ENCODE measurements around the gene DLG1.
A peak's percentile ranks its signal among the peaks of the same experiment; 100 is the strongest.

DLG1 gene

DNA sequence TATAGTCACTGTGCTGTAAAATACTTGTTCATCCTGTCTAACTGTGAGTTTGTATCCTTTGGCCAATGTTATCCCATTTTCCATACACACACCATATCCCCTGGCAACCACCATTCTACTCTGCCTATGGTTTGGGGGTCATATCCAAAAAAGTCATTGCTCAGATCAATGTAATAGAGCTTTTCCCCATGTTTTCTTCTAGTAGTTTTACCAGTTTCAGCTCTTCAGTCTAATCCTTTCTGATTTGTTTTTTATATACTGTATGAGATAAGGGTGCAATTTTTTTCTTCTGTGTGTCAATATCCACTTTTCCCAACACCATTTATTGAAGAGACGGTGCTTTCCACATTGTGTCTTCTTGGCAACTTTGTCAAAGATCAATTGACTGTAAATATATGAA lies 14.0 kb upstream of the DLG1 start:
- no peak for DNase-seq

GRCh38 chr3:197311591-197311990 lies 13.2 kb upstream of the DLG1 start:
- no peak for DNase-seq

GRCh38 chr3:197309528-197310361 lies 11.3 kb upstream of the DLG1 start:
- no peak for DNase-seq

DNA sequence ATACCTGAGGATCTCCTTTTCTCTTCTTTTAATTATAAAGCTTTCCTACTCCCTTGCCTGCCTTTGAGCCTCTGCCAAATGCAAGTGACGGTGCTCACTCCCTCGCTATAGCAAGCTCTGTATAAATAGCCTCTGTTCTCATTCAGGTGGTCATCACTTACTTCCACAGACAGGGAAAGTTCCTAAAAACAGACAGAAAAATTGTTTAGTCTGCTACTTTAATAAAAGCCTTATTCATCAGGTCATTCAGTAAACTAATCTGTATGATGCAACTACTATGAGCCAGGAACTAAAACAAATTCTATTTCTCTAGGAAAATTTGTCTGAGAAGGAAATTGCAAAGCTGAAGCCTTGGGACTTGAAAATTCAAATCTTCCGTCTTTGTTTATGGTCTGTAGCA lies 10.2 kb upstream of the DLG1 start:
- no peak for DNase-seq

GRCh38 chr3:197306374-197307086 lies 8.1 kb upstream of the DLG1 start:
- no peak for DNase-seq

GRCh38 chr3:197305854-197306253 lies 7.4 kb upstream of the DLG1 start:
- DNase-seq = no peak

DNA sequence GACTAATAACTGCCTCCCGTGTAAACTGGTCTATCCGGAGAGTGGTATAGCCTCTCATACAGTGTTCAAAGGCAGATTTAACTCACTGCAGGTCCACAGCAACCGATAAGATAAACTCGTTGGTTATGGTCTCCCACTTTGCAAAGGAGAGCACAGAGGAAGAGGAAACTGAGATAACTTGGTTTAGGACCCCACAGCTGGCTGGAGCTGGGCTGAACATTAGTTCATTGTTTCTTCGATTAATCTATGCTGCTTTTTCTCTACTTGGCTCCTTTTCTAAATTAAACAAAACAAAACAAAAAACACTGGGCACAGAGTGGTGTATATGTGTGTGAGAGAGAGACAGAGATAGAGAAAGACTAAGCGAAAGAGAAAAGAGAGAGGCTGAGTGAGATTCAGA lies 5.0 kb upstream of the DLG1 start:
- DNase-seq = no peak

DNA sequence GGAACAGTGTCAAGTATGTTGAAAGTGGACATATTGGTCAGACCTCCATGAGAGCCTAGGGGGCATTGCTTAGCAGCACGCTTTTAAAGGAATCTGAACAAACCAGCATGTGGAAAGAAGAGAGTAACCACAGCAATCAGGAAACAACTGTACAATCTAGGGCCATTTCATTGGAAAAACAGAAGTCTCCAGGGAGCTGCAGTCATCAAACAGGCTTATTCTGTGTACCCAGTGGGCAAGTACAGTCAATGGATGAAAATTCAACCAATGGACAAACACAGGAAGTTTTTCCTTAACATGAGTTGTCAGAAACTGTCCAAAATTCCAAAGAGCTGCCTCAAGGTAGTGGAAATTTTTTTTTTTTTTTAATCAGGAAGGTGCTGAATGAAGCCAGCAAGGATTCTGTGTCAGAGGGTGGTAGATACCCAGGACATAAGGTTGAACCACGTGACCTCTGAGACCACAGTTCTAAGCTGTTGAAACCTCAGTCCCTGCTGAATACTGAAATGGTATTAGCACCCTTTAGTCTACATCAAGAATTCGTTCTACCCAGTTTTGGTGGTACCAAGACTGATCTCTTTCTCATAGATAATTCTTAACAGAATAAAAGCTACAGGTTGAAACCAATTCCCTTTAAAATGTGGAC lies 4.4 kb upstream of the DLG1 start:
- peak in 1 of 2 experiments; percentile 21 for DNase-seq

- no peak for DNase-seq
Measured at GRCh38 chr3:197302033-197302432, 3.6 kb upstream of the DLG1 start.

- no peak for DNase-seq
Measured at GRCh38 chr3:197300361-197300760, 1.9 kb upstream of the DLG1 start.

DNA sequence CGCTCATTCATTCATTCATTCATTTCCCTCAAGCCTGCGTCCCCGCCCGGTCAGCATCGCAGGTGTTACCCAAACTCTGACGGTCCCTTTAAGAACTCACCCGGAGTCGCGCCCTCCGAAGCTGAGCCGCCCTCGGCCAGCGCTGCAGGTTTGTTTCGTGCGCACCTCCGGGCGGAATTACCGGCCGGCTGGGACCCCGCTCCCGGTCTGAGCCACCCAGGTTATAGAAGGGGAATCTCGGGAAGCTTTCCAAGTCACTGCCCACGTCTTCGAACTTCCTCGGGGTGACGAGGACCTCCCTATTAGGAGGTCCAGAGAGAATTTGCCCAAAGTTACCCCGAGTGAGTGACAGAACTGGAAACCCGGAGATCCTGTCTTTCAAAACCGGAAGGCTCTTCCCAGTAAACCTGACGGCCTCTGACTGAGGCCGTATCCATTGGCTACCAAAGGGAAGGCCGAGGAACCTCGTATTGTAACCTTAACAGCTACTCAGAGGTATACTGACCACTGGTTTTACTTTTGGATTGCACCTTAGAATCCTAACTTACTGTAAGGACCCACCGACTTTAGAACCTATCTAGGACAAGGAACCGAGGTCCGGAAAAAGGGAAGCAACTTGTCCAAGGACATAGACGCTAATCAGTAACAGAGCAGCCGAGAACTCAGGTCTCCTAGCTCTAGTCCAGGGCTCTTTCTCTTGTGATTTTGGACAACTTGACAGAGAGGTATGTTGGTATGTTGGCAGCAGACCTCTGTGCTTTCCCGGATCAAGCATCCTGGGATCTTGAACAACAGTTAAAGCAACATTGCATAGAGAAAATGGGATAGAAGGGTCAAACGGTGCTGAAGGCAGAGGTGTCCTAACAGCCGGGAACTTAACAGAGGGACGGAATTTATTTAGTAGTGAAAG lies 788 bp upstream of the DLG1 start:
- no peak for DNase-seq

DNA sequence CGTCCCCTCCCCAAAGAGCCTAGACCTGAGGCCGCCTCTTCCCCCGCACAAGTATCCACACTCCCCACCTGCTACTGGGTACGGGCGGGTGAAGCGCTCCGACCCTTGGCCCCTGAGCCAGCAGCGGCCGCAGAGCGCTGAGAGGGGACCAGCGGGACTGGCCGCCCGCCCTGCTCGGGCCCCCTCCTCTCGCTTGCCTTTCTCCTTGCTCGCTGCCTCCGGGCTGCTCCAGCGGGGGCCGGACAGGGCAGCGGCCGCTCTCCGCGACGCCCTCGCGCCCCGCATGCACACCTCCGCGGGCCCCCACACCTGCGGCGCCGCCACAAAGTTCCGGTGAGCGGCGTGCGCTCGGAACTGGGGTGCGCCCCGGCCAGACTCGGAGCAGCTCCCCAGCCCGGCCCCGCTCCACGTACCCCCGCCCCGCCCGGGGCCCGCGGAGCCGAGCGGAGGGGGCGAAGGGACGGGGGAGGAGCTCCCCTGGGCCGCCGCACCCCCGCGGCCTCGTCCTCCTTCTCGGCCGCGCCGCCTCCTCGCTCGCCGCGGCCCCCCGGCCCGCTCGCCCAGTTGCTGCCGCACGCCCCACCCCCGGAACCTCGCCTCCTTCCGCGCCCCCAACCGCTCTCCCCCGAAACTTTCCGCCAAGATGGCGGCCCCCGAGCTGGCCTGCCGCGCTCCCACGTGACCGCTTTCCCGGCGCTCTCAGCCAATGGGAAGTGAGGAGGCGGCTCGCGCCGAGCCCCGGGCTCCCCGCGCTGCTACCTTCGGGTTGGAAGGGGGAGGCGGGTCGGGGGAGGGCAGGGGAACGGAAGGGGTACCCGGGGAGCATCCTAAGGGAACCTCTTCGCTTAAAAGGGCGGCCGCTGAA lies 704 bp downstream of the DLG1 start:
- DNase-seq = peak; percentile 82 to 85

GRCh38 chr3:197297002-197297401 lies 1.4 kb downstream of the DLG1 start:
- DNase-seq = peak in 1 of 2 experiments; percentile 18

GRCh38 chr3:197296545-197296944 lies 1.9 kb downstream of the DLG1 start:
- DNase-seq = no peak

GRCh38 chr3:197295871-197296270 lies 2.5 kb downstream of the DLG1 start:
- no peak for DNase-seq

DNA sequence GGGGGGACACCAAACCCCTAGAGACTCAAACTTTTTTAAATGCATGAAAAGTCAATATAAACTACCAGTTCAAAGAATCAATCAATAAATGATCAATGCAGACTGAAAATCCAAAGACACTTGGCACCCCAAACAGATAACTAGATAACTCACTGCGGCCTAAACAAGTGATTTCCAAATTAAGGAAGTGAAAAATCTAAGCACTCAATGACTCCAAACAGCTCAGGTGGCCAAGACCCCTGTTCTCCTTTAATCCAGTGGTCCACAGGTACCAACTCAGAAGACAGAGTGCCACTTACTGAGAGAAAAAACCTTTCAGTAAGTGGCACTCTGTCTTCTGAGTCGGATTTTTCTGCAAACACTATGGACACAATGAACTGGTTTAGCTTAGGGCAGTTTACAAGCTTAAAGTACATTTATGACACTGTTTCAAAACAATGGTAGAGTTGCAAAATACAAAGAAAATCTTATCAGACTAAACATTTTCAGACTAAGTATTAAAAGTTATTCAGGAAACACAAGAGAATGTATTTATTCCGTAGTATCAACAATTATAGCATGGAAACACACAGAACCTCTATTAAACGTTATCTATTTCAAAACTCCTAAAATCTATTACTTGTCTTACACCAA lies 4.7 kb downstream of the DLG1 start:
- DNase-seq = no peak

- no peak for DNase-seq
Measured at GRCh38 chr3:197292648-197293047, 5.8 kb downstream of the DLG1 start.

DNA sequence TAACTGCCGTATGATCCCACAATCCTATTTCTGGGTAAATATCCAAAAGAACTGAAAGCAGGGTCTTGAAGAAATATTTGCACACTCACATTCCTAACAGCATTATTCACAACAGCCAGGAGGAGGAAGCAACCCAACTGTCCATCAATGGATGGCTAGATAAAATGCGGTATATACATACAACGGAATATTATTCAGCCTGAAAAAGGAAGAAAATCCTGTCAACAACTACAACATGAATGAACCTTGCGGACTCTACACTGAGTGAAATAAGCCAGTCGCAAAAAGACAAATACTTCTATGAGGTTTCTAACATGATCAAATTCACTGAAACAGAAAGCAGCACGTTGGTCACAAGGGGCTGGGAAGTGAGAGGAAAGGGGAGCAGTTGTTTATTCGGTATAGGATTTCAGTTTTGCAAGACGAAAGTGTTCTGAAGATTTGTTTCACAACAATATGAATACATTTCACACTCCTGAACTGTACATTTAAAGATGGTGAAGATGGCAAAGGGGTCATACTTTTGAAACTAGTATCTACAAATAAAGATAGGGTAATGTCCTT lies 6.2 kb downstream of the DLG1 start:
- DNase-seq = no peak

GRCh38 chr3:197289726-197290125 lies 8.7 kb downstream of the DLG1 start:
- no peak for DNase-seq

- DNase-seq = no peak
Measured at GRCh38 chr3:197286678-197287077, 11.7 kb downstream of the DLG1 start.

DNA sequence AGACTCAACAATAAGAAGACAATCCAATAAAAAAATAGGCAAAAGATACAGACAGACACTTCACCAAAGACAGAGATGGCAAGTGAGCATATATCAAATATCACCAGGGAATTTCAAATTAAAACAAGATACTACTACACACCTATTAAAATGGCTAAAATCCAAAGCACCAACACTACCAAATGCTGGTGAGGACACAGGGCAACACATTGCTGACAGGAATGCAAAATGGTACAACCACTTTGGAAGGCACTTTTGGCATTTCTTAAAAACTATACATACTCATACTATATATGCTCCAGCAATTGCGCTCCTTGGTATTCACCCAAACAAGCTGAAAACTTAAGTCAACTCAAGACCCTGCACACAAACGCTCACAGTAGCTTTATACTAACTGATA lies 12.9 kb downstream of the DLG1 start:
- DNase-seq = no peak
